Iris pigment epithelial cell (primary cell): ENCODE results near the gene ADRA2C.
"Not testable (repeated sequence)": the region's sequence is repeated elsewhere in the genome, so short reads cannot be mapped to it uniquely, and the experiment has no call there.

Experiments used
- DNase-seq: peaks from one replicate; pipeline ENCODE4 v3.0.0-alpha.2; 2011; ENCODE audit warnings: low read depth

The ADRA2C gene

DNA sequence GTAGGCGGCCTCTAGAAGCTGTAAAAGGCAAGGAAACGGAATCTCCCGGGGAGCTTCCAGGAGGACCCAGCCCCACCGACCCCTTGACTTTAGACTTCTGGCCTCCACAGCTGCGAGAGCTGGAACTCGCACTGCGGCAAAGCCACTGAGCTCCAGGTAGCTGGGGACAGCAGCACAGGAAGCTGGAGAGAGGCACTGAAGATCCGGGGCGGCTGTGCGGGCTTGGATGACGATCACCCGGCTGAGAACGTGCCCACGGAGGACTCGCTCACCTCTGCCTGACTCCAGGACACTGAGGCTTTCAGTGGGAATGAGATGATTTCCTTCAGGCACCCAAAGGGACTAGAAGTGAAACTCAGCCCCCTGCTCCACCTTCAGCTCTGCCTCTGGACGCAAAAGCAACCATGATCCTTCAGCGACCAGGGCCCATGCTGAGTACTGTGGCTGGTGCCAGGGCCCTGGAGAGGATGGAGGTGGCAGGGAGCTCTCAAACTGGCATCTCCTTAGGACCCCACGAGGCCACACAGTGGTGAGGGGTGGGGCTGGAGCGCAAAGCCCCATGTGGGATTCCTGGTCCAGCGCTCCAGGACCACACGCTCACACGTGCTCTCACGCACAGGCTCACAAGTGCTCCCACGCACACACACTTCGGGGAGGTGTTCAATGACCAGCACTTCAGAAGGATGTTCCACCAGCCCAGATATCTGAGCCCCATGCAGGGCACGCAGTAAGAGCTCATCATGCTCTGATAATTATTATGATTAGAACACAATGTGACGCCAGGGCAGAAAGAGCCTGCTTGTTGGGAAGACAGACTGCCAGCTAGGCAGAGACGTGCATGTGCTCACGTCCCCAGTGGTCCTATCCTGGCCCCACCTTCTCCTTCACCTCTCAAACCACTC, 47.2 kb downstream of the ADRA2C start:
- DNase-seq, result no peak

DNA sequence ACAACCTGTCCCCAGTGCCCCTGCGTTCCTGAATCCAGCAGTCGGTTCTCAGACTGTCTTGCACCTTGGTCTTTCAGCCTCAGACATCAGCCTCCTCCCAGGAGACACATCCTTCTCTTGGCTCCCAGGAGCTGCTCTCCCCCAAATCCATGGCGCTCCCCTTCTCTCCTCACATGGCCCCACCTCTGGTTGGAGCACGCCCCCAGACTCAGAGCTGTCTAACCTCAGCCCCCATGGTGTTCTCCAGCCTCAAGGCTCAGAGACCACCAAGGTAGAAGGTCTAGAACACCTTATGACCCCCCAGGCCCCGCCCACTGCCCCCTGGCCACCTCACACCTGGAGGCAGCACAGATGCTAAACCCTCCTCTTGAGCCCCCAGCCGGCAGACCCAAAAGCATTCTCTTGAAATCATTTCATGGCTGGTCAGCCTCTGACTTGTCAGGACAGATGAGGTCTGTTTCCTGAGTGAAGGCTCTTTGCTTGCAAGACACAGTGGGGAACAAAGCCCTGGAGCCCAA, 47.9 kb downstream of the ADRA2C start:
- DNase-seq, result no peak

DNA sequence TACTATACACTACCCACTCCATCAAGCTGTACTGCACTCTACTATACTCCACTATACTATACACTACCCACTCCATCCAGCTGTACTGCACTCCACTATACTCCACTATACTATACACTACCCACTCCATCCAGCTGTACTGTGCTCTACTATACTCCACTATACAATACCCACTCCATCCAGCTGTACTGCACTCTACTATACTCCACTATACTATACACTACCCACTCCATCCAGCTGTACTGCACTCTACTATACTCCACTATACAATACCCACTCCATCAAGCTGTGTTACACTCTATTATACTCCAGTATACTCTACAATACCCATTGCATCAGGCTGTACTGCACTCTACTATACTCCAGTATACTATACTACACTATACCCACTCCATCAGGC, 48.7 kb downstream of the ADRA2C start:
- DNase-seq, result not testable (repeated sequence)

DNA sequence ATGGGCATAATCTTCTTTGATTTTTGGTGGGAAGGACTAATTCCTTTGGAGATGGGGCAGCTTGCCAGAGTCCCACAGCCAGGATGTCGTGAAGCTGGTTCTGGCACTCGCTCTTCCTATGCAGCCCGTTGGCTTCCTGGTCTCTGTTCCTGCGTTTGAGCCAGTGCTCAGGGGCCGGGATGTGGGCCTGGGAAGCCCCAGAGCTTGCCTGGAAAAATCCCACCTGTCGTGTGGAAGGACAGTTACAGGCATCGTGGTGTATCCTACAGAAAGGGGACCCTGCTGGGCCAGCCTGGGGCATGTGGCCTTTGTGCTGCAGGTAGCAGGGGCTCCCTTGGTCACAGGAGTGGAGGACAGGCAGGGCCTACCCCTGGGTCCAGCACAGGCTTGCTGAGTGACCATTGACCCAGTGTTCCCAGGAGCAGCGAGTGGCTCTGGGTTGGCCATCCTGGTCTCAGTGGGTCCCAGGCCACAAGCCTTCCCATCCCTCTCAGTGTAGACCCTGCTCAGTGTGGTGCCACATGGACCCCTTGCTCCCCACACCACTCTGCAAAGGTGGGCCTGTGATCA, 50.2 kb downstream of the ADRA2C start:
- no peak for DNase-seq

DNA sequence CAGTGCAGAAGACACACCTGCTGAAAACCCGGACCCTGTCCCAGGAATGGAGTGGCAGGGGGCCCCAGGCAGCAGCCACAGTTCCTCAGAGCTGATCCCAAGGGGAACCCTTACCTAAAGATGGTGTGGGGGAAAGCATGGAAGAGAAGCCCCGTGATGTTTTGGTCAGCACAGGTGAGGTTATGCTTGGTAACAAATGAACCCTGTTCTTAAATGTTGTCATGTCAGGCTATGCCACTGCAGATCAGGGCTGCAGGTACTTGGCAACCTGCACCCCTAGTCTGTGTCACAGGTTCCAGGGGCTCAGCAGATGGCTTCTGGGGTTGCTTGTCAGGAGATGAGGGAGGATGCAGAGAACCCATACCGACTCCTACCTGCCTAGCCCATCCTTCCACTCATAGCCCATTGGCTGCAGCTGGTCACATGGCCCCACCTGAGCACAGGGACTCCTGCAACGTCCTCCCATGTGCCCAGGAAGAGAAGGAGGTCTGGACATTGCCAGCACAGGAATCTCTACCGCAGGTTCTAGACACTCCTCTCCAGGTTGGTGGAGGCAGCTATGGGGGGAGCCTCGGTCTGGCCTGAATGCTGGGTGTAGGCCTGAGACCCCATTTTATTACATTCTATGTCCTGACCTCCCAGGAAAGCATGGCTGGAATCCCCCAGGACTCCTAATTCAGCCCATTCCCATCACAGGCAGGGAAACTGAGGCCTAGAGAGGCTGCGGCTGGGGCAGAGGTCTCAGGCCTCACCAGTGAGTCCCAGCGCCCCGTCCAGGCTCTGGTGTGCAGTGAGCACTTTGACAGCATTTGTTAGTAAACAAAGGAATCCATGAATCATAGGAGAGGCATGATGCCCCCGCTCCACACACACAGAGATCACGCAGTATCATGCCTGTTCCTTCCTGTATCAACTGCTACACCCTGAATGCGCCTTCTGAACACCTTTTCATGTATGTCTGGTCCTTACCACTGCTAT, 51.1 kb downstream of the ADRA2C start:
- no peak for DNase-seq
